HG02610 (cell line): ENCODE results near the gene SH3BP5L.

Experiments used
- ATAC-seq: cut with Tn5 transposase; IDR thresholded peaks from one replicate; pipeline ENCODE4 v1.9.1; 2021; ENCODE audit warnings: mild to moderate bottlenecking, moderate library complexity; ENCODE audit not compliant: unreplicated experiment

The SH3BP5L gene

DNA sequence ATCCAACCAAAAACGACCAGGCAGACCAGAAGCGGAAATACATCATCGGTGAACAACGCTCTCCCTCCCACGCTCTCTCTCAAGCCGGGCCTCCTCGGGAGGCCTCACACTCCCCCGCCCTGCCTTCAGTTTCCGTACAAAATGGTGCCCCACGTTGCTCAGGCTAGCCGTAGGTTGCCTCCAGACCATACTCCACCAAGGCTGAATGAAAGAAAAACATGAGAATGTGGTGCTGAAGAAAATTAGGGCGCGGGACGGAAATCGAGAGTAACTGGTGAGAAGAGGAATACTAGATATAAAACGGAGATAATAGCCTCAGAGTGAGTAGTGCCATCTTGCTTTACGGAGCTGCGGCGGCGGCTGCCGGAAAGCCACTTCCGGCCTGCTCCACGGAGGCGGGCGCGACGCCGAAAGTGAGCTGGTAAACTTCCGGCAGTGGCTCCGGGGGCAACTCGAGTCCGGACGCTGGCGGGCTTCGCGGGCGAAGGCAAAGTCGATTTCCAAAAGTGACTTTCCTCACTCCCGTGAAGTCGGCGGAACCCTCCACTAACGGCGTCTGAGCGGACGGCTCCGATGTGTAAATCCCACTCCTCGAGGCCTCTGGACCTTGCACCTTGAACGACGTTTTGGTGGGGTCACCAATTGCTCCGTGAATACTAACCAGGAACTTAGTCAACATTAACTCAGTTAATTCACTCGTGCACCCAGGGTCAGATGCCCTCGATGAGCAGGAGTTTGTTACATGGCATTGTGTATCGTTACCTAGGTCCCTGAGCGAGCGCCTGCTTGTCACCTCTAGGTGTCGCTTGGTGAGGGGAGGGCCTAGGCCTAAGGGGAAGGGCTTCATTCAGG is at the start of gene SH3BP5L:
Gene SH3BP5L (minus strand): TSS at position 7 of the 852 bp plus-strand sequence. CDS start 980 bp downstream, outside the sequence.
- peak; percentile 93 for ATAC-seq

DNA sequence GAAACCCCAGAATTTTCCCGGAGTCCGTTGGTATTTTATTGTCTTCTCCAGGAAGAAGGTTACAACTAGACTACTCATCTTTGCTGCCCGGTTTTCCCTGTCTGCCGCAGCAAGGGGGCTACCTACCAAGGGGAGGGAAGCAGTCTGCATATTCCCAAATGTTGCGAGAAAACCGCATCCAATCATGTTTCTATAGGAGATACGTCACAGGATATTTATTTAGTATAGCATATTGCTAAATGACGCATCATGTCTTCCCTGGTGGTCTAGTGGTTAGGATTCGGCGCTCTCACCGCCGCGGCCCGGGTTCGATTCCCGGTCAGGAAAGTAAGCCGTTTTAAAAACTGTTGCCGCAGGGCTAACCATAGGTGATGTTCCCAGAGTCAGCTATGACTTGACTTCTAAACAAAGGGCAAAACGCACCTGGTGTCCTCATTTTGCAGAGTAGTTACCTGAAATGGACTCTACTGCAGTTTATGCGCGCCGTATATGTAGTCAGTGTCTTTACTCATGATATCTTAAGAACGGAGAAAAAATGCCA is 48.3 kb upstream of the SH3BP5L start:
- ATAC-seq: peak; percentile 66

DNA sequence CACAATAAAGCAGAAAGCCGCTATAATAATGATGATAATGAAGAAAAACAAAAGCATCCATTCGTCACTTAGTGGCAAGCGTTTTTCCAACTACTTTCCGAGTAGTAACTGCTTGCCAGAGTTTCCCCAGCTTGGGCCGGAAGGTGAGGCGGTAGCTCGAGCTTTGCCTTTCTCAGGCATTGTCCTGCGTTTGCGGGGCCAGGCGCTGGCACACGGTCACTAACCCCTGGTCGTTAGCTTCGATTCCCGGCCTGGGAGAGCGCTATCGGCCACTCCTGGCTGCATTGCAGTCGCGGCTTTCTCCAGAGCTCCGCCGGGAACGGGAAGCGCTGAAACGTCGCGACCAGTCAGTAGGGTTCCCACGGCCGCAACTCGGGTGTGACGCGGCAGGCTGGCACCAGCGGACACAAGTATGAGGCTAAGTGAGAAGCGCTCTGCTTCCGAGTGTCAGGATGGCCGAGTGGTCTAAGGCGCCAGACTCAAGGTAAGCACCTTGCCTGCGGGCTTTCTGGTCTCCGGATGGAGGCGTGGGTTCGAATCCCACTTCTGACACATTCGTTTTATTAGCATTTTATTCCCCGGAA is 47.8 kb upstream of the SH3BP5L start:
- ATAC-seq: peak; percentile 74

DNA sequence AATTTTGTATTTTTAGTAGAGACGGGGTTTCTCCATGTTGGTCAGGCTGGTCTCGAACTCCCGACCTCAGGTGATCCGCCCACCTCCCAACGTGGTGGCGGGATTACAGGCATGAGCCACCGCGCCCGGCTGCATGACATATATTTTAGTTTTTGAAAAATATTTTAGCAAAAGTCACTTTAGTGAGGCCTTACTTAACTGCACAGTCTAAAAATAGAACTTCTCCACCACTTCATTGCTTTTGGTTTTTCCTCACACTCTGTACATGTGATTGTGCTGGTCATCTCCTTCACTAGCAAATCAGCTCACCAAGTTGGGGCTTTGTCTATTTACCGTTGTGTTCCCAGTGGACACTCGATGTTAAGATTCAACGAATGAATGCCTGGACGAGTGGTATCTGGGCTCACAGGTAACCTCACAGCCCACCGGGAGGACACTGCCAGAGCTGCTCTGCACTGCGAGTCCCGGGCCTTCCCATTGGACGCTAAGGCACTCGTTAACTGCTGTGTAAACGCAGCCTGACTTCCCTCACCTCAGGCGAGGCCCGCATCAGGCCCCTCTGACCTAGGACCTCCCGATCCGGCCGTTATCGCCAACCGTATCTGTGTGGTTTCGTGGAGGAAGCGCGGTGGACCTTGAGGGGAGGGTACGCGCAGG is 47.2 kb upstream of the SH3BP5L start:
- peak; percentile 45 for ATAC-seq

DNA sequence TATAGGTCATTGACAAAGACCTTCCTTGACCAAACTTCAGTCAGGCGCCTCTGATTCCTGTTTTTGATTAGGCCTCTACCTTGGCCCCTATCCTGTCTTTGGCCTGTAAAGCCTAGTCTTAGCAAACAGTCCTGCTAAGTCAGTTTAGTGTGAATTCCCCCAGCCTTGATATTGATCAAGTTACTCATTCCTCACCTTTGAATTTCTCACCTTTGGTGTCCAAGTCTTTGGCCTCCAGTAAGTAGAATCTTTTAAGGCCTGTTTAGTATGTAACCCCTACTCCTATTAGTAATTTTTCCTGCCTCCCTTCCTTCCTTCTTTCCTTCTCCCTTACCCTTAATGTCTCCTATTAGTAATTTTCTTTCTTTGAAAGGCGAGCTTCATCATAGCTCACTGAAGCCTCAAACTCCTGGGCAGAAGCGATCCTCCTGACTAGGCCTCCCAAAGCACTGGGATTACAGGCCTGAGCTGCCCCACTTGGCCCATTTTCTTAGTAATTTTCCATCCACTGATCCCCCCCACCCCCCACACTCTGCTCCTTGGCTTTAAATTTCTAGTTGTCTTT is 46.2 kb upstream of the SH3BP5L start:
- no peak for ATAC-seq

DNA sequence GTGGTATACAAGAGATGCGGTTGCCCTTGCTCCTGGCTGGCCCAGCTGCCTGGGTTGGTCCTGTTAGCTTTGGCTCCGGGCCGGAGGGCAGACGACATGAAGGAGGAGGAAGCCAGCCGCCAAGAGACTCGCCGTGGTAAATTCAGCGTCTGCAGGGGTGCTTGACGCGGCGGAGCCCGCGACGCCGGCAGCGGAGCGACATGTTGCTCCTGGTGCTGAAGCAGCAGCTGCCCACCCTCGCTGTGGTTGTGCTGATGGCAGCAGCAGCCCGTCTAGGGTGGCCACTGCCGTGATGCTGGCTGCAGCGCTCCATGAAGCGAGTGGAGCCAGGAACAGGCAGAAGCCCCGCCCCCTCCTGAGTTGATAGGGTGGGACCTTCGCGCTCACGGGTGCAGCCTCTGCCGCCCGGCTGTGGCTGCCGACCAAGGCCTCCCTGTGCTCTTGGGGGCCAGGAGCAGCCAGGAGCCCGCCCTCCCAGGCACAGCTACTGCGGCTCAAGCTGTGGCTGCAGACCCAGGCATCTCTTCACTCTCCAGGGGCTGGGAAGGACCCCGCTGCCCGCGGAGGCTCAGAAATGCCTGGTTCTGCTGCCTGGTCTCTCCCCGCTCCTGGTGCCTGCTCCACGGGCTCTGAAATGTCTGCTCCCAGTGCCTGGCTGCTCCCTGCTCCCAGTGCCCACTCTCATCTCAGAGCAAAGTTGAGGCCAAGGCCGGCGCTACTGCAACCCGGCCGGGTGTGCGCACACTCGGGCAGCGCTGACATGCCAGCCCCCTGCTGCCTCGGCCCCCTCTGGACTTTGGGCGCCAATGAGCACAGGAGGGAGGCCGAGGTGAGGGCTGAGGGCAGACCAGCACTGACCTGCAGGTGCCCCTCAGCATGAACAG is 37.5 kb upstream of the SH3BP5L start:
- peak; percentile 65 for ATAC-seq

DNA sequence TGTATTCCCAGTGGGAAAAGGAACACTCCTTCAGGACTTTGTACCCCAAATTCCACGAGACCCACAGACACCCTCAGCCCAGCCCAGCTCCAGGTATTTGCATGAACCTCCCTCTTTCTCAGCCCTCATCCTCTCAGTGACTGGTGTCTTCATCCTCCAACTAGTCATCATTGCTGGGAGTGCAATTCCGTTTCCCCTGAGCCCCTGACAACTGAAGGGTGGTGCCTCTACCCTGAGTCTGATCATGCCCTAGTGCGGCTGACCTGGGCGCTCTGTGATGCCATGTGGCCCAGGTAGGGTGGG is 36.9 kb upstream of the SH3BP5L start:
- peak; percentile 3 for ATAC-seq

DNA sequence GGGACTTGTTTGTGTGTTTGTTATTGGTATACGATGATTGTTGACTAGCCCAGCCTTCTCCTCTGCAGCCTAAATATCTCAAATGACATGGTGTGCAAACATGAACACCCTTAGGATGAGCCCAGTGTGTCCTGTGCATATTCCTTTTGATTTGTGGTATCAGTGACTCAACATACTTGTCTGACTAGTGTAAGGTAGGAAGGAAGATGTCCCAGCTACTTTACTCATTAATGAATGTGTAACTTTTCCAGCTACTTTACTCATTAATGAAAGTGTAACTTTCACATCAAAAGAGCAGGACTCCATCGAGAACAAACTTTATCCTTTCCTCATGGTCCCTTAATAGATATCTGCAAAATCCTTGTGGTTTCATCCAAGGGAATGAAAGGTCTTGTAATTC is 35.9 kb upstream of the SH3BP5L start:
- no peak for ATAC-seq

DNA sequence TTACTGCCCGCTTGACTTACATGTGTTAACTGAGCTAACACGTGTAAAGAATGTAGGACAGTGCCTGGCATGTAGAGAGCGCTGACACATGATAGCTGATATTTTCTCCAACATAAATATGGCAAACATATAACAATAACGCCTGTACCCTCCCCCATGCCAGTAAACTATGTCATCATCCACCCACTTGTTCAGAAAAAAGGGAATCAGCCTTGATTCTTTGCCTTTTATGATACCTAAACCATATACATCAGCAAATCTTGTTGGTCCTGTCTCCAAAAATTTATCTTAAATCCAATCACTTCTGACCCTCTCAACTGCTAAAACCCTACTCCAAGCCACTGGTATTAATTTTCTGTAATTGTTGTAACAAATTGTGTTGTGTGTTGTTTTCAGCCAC is 34.3 kb upstream of the SH3BP5L start:
- ATAC-seq: no peak

DNA sequence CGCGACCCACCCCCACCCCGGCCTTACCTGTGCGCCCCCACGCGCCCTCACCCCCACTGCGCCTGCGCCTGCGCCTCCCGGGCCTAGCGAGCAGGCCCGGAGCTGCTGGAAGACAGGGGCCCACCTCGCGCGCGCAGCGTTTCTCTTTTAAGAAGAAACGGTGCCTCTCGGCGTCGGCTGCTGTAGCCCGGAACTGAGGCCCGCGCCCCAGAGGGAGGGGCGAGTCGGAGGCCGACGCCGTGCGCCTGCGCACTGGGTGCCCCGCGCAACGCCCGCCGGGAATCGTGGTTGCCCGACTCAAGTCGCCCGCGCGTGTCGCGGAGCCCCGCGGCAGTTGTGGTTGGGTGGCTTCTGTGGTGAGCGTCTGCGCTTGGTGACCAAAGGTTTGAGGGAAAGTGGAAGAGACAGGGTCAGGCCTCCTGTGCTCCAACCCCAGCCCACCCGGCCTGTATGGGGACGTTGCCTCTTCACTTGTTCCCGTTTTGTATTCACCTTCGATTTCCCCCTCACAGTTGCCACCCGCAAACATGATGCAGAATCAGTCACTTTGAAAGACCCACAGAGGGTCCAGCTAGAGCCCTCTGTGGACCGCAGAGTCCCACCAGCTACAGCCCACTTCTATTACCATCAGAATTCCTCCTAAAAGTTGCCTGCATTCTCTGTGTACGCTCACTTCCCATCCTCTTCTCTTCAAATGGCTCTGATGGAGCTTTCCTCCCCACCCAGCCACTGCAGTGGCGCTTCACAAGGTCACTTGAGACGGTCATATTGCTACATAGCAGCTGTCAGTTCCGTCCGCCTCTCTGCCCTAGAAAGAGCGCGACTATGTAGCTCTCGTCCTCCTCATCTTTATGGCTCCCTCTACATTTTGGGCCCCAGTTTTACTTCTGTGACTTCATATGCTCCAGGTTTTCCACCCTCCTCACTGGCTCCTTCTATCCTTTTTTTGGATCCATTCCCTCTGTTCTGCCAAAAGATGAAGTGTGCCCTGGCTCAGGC is 33.5 kb upstream of the SH3BP5L start, which contains the start of gene ZNF692:
Gene ZNF692 (minus strand): TSS at position 195 of the 999 bp plus-strand sequence. CDS start 776 bp downstream, outside the sequence.
- peak; percentile 83 for ATAC-seq

DNA sequence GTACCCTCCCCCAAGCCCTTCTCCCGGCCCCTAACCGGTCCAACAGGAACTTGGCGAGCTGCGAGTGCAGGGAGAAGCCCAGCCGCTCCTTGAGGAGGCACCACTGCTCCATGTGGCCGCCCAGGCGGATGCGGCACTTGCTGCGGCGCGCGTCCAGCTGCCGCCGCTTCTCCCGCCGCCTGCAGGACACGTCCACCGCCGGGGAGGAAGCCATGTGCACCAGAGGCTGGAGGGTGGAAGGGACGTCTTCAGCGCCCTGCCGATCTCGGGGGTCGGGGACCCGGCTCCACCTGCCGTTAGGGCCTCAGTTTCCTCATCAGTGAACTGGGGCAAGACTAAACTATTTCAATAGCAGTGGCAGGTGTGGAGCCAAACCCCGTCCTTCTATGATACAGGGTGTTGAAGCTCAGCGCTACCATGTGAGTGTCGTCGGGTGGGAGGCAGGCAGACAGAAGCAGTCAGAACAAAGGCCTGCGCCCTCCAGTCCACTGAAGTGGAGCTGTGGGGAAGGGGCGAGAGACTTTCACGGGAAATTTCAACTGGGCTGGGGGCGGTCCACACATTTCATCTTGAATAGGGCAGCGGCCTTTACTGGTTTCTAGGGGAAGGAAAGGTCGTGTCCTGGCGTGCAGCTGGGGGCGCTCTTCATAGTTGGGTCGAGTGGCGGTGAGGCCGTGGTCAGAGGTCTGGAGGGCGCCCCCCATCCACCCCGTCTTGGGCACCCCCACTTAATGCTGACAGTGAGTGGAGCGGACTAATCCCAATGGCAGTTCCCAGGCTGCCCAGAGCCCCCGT is 32.6 kb upstream of the SH3BP5L start:
- peak; percentile 24 for ATAC-seq

DNA sequence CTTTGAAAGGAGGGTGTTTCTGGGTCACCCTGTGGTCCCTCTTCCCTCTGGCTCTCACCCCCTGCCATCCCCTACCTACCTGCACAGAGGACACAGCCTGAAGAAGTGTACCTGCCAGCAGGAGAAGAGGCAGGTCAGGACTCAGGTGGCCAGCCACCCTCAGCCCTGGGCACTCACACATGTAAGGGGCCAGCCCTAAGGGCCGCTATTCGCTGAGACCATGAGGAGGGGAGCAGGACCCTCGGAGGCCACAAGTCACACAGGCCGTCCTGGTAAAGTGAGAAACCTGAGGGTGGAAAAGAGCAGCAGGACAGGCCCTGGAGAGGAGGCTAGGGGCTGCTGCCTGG is 32.0 kb upstream of the SH3BP5L start:
- no peak for ATAC-seq

DNA sequence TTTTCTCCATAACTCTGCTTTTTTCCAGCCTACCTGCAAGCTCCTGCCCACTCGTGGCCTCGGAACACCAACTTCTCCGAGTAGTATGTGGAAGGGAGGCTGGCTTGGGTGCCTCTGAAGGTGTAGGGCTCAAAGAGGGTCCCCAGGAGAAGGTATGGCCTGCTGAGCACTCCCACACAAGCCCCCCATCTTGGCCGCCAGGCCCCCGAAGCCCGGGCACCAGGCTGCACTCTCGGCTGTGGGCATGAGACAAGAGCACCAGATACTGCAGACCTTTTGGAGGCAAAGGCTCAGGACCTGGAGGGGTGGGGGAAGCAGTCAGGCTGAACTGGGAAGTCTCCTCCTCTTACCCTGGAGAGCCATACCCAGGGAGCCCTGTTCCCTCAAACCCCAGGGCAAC is 31.5 kb upstream of the SH3BP5L start:
- no peak for ATAC-seq

DNA sequence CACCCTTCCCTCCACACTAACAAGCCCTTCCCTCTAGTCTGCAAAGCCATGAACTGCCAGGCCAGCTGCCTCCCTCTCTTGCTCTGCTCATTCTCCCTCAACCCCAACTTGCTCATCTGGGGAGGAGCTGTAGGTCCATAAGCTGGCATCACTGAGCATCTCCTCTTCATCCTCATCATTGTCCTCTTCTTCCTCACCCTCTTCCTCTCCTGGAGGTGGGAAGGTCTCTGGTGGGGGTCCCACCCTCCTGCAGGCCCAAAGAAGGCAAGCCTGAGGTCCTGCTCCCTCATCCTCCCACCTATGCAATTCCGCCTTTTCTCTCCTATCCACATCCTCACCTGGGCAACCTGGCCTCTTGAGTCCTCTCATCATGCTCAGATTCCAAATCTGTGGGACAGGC is 30.5 kb upstream of the SH3BP5L start:
- no peak for ATAC-seq

DNA sequence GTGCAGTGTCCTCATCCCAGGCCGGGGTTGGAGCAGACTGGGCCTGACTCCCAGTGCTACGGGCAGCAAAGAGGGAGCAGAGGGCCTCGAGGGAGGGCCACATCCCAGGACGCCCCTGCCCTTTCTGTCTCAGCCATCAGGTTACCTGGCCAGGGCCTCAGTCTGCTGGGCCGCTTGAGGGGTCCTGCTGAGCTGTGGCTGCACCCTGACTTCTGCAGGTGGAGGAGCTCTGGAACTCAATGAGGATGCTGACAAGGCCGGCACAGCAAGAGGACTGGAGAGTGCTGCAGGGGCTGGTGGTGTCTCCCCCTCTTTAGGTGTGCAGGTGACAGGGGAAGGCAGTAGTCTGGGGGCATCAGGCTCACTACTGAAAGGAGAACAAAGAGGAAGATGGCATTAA is 29.9 kb upstream of the SH3BP5L start:
- no peak for ATAC-seq

DNA sequence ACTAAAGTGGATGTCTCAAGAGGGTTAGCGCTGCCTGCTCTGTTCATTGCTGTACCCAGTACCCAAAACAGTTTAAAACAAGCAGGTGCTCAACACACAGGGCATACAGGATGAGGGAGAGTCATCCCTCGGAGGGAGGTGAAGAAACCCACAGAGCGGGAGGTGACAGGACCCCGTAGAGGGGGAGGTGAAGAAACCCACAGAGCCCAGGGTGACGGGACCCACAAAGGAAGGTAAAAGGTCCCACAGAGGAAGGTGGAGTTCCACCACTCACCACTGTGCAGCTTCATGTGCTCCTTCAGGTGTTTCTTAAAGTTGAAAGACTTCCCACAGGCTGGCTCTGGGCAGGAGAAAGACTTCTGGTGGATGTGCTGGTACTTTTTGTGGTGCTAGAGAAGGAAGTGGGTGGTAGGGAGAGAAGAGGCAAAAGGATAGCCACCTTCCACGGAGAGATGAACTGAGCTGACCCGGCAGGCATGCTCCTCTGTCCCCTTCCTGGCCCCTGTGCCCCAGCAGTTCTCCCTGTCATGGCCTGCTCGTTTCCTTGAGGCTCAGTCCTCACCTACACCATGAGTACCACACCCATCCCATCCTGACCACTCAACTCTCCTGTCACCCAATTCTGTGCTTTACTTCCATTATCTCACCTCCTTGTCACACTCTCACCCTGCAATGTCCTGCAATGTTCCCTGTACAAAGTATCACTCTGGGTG is 28.1 kb upstream of the SH3BP5L start:
- no peak for ATAC-seq

DNA sequence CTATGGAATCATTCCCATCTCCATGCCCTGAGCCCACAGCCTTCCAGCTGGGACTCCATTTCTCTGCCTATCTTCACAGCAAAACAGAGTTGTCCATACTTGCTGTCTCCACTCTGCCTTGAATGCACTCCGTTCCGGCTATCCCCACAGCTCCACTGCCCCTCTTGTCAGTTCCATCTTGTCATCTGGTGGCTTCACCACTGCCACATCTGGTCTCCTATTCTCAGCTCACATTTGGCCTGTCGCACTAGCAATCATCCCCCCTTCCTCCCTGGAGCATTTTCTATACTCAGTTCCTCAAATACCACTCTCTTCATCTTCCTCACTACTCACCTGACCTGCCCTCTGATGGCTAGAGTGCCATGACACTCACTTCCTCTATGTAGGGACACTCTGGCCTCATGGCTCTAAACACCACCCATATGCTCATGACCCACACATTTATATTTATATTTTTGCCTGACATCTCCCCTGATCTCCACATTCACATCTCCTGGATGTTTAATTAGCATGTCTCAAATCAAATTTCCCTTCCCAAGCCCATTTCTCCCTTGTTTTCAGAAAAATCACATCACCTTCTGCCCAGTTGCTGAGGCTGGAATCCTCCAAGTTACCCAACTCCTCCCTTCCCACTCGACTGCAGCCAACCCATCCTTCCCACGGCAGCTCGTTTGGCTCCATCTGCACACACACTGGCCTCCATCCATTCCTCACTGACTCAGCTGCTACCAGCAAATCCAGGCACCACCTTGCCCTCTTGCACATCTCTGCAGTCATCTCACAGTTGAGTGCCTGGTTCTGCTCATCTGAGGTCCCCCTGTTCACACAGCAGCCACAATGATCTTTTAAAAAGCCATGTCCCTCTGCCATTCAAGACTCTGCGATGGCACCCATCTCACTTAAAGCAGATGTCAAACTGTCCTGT is 27.0 kb upstream of the SH3BP5L start:
- no peak for ATAC-seq
